NCI-H1417 (cell line): ENCODE data around the gene OR2T27.
"Not testable (repeated sequence)": the region's sequence is repeated elsewhere in the genome, so short reads cannot be mapped to it uniquely, and the experiment has no call there.

Experiments used
- DNase-seq, 3 experiments: peaks; one replicate each; lab custom pipeline; 2025; lab: John Stamatoyannopoulos, UW

Gene OR2T27

DNA sequence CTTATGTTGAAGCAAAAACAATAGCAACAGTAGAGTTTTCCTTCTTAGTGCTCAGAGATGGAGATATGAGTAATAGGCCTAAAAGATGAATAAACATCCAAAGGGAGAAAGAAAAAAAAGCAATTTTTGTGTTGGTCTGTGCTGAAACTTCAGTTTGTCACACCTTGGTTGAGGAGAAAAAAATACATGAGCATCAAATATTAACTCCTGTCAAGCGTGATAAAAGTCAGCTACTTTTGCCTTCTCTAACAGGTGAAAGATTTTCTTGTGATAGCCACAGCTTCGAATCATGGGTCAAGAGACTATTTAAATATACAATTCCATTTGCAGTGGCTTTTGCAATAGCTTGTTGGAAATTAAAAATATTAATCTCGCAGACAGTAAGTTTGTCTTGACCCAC, 14.4 kb downstream of the OR2T27 start:
- not testable (repeated sequence) for DNase-seq

DNA sequence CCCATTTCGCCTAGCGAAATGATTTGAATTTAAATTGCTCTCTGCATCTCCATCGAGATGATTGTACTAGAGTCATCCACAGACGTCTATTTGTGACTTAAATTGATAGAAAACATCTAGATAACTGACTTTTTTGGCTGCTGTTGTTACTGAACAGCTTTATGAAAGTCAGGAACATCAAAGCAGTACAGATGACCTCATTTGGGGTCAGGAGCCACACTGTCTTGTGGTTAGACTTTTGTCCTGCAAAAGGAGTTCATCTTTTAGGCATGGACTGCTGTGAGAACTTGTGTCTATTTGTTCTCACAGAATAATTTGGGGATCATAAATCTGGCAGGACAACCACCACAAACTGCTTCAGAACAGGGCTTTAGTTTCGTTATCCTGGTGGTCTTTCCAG, 15.7 kb downstream of the OR2T27 start:
- DNase-seq = not testable (repeated sequence)

DNA sequence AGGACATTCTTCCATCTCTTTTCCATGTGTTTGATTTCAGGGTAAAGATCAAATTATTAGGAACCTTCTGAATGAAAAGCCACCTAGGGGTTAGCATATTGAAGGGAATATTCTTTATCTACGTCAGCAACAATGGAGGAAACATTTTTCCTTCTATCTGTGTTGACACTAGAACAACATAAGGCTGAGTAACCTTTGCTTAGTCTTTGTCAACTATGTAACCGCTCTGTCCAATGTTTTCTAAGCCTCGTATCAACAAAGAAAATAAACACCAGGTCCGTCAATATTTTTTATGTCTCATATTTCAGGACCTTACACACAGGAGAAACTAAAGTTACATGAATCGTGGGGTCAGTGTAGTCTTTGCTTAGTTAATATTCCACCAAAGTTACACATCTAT, 18.7 kb downstream of the OR2T27 start:
- not testable (repeated sequence) for DNase-seq

DNA sequence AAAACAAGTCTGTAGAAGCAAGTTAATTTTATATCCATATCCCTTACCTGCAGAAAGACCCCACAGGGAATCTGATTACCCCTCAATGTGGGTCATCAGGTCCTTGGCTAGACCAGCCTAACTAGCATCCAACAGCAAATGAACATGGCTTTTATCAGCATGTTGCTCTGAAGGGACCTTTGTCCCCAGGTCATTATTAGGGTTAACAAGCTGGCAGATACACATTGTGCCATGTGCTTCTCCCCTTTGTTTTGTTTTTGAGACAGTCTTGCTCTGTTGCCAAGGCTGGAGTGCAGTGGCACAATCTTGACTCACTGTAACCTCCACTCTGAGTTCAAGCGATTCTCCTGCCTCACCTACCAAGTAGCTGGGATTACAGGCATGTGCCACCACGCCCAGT, 20.3 kb downstream of the OR2T27 start, which contains the start of gene OR2T11:
Gene OR2T11, minus strand, starts transcription at position 101 of the 400 bp plus-strand sequence. CDS start 7,963 bp downstream, outside the sequence.
- DNase-seq = not testable (repeated sequence)

DNA sequence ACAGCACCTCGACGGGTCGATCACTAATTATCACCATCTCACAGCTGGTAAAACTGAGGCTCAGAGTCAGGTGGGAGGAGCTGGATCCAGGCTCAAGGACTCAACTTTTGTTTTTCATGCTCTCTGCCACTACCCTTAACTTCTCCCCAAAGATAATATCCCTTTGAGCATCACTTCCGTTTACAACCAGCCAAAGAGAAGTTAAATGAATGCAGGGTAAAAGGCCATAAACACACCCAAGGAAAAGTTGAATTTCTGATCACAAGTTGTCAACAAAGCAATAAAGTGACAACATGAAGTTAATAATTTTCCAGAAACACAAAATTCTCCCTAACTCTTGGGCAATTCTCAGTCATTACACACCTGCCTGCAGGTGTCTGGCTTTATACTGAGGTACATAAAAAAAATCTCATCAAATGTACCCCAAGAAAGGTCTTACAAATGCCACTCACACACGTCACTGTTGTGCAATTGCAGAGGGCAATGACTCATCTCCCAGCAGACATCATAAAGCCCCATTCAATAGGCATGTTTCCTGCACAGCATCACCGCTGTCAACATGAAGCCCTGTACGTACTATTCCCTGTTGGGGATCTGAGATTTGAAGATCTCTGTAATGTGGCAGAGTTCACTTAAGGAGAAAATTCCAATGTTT, 23.8 kb downstream of the OR2T27 start:
- no peak for DNase-seq

DNA sequence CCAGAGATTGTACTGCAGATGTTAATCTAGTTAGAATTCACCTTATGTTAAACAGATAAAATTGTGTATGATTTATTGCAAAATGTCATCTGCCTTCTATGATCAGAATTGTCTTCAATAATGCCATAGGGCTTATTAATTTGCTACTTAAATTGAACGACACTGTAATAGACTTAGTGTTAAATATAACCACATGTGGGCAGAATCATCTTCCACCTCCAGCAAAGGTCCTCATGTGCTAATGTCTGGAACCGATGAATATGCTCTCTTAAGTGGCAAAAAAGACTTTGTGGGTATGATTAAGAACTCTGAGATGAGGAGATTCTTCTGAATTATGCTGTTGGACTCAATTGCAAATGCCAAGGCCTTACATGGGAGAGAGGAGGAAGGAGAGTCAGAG, 24.8 kb downstream of the OR2T27 start:
- no peak for DNase-seq

DNA sequence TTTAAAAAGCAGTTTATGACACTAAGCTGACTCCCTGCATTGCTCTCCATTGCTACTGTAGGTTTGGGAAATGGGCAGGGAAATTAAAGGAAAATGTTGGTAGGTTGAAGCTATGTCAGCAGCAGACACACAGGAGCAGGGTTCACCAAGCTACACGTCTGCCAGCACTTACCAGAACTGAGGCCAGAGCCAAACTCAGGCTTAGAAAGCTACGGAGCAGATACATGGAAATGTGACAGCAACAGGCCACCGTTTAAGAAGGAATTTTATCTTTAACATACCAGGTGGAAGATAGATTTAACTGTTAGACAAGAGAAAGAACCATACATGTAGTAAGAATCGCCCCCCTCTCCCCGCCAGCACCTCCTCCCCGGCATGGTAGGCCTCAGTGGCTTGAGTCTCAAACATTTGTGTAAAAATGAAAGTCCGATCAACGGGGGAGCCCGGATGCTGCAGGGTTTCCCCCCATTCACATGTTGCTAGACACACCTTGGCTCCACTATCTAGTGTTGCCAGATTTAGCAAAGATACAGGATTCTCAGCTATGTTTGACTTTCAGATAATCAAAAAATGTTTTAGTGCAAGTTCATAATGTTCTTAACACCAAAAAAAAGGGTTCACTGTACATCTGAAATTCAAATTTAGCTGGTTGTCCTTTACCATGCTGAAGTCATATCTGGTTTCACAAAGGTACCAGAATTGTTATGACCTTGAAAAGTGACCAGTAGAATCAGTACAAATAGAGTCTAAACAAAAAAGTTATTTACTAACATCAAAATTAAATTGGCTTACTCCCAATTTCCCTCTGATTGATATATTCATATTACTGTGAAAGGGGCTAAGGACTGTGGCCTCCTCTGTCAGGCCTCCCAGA, 27.1 kb downstream of the OR2T27 start:
- no peak for DNase-seq

DNA sequence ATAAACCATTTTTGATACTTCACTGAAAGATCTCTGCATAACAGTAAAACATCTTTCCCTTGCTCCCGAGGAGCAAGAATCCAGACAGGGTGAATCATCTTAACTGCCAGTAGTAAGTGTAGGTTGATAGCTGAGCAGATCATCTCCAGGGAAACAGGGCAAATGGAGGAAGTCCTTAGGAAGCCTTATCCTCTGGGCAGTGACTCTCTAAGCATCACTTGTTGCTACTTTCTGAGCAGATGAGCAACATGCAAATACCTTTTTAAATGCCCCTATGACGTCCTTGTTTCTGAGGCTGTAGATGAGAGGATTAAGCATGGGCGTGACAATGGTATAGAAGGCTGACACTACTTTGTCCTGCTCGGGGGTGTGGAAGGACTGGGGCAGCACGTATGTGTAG, 29.4 kb downstream of the OR2T27 start:
- no peak for DNase-seq

DNA sequence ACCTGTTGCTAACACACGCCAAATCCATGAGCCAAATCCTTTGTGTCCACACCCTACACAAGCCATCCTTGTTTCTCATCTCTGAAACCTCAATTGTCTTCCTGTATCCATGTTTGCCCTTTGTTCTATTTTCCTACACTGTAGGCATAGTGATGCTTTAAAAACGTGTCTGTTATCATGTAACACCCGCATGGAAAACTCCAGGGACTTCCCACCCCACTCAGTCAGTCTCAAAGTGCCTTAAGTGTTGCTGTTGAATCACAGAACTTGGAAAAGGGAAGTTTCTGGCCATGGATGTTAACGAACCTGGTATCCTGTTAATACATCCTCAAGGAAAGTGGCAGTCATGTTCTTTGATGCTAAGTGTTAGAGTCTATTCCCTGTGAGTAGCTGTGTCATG, 30.2 kb downstream of the OR2T27 start:
- DNase-seq = no peak

DNA sequence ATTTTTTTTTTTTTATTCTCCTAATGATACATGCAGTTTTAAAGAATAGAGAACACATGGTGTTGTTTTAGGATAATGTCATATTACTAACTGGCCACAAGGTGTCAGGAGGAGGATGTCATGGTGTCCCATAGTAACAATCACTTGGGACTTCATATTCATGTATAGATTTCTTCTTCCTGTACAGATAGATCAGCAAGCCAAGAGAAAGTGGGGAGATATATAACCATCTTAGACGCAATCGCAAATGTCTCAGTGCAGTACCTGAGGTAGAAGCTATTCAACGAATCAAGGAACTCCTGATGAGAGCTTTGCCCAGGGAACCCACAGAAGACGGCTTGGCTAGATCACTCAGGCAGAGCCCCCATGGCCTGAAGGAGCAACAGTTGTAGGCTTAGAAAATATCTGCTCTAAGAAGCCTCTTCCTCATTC, 32.7 kb downstream of the OR2T27 start:
- peak in 1 of 3 experiments; percentile 47 for DNase-seq

DNA sequence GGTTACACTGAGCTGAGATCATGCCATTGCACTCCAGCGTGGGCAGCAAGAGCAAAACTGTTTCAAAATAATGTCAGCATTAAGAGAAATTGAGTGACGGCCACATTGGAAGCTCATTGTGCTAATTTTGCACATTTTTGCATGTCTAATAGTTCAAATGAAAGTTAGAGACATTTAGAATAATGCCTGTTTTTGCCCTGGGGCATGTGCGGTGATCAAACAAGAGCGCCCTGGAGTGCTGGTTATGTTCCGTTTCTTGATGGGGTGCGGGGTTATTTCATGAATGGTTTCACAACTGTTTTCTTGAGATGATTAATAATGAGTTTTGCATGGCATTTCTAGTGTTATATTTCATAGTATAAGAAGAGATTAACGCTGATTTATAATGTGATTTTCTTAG, 33.6 kb downstream of the OR2T27 start:
- no peak for DNase-seq

DNA sequence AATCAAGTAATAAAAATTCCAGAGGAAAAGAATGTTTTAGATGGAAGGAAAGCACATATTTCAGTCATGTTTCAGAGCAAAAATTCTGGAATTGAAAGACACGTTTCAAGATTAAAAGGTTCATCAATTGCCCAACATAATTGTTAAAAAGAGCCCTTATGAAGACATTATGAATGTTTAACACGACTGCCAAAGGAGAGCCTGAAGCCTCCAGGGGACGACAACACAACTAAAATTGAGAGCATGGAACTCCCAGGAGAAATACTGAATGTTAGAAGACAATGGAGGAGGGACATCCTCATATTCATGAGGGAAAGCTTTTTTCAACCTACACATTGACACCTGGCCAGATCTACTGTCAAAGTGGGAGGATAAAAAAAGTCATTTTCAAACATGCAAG, 36.5 kb downstream of the OR2T27 start:
- peak in 2 of 3 experiments; percentile 26 to 69 for DNase-seq

DNA sequence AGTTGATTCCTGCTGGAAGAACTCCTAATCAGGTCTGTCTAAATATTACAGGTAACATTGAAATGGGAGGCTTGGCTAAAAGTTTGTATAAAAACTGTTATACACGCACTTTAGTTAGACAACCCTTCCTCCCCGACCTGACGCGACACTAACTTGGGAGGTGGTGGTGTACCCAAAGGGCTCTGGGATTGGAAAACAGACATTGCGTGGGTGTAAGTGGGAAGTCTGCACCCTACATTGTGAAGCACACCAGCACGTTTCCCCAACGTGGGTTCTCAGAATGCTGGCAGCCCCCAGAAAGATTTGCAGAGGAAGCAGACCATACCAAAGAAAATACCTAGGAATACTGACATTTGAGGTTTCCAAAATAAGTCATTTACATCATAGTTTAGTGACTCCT, 37.2 kb downstream of the OR2T27 start:
- DNase-seq = no peak

DNA sequence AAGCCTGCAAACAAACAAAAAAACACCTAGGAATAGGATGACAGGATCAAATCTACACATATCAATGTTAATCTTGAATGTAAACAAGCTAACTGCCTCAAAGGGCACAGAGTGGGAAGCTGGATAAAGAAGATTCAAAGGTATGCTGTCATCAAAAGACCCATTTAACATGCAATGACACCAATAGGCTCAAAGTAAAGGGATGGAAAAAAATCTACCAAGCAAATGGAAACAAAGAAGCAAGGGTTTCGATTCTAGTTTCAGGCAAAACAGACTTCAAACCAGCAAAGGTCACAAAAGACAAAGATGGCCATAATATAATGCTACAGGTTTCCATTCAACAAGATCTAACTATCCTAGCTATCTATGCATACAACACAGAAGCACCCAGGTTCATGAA, 41.6 kb downstream of the OR2T27 start:
- DNase-seq = no peak

DNA sequence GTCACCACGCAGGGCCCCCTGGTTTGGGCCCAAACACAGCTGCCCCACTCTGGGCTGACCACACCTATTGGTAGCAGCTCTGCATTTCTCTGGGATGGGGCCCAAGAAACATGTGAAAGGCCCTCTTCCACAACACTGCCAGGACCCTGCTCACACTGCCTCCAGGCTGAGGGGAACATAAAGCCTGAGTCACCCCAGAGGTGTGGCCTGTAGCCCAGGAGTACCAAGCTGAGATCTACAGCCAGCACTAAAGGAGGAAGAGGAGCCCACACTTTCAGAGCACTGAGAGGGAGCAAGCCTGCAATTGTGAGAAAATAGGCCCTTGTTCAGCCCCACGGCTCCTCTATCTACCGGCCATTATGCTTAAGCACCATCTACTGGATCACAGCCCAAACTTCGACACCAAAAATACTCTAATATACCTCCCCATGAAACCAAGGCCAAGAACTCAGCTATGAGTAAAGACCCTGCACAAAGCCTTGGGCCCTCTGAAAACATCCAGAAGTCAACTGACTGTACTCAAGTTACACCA, 43.4 kb downstream of the OR2T27 start:
- DNase-seq = no peak

DNA sequence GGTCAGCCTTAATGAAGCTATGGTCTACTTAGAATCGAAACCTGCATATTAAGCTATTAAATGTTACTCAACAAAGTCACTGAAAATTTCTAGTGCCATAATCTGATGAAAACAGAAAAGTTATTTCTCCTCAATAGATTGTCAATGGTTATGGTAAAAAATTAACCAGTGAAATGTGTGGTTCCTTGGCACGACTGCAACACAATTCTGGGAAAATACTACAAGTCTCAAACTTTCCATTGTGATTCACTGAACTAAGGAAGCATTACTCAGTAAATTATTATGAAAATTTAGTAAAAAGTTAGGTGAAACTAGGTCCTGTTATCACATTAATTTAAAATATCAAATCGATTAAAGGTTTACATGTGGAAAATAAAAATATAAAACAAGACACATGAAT, 45.0 kb downstream of the OR2T27 start:
- no peak for DNase-seq
